ENCODE data around the gene TGFB1.

The TGFB1 gene

DNA sequence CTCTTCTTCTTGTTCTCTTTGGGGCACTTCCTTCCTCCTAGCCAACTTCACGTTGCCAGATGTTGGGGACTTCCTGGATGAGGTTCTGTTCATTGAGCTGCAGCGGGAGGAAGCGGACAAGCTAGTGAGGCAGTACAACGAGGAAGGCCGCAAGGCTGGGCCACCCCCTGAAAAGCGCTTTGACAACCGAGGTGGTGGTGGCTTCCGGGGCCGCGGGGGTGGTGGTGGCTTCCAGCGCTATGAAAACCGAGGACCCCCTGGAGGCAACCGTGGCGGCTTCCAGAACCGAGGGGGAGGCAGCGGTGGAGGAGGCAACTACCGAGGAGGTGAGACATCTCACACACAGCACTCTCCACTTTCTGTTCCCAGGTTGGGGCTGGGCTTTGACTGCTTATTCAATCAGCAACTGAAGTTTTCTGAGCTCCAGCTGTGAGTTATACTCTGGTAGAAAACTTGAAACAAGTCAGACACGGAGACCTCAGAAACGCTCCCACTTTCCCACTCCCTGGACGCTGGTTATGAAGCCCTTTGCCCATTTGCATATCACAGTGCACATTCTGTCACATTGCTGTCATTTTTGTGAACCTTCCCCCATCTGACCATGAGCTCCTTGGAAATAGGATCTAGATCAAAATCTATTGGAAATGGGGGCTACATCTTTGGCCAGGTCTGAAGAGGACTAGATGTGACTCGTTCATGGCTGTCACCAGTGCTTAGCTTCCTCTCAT is 50.9 kb downstream of the TGFB1 start:
- peak; percentile 59 for DNase-seq (ENCODE audit: low read depth)
- TF ChIP-seq, protein P1, sequence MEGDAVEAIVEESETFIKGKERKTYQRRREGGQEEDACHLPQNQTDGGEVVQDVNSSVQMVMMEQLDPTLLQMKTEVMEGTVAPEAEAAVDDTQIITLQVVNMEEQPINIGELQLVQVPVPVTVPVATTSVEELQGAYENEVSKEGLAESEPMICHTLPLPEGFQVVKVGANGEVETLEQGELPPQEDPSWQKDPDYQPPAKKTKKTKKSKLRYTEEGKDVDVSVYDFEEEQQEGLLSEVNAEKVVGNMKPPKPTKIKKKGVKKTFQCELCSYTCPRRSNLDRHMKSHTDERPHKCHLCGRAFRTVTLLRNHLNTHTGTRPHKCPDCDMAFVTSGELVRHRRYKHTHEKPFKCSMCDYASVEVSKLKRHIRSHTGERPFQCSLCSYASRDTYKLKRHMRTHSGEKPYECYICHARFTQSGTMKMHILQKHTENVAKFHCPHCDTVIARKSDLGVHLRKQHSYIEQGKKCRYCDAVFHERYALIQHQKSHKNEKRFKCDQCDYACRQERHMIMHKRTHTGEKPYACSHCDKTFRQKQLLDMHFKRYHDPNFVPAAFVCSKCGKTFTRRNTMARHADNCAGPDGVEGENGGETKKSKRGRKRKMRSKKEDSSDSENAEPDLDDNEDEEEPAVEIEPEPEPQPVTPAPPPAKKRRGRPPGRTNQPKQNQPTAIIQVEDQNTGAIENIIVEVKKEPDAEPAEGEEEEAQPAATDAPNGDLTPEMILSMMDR (IDR thresholded peaks at IDR 0.05; ENCODE audit: low read depth, low read length, missing control alignments), result no peak
- H3K4me3 ChIP-seq (ENCODE audit: low read depth, low read length), result no peak overlapping the region

DNA sequence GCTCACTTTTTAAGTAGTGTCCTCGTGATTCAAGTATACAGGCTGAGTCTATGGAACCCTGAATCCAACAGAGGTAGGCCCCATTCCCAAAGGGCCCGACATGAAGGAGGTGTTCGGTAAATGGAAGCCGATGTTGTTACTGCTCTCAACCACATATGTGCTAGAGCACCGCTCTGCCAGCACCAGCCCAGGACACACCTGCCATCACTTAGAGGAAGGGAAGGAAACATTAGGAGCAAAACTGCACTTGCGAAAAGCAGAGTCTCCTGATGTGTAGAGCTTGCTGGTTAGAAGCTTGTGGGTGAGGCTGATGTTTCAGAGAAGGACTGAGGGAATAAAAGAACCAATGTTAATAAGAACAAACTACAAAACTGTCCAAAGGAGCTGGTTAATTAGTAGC is 53.2 kb downstream of the TGFB1 start:
- TF ChIP-seq, protein P1 (IDR thresholded peaks at IDR 0.05; ENCODE audit: low read depth, low read length, missing control alignments), result no peak
- DNase-seq (ENCODE audit: low read depth), result no peak
- no peak overlapping the region for H3K4me3 ChIP-seq (ENCODE audit: low read depth, low read length)

DNA sequence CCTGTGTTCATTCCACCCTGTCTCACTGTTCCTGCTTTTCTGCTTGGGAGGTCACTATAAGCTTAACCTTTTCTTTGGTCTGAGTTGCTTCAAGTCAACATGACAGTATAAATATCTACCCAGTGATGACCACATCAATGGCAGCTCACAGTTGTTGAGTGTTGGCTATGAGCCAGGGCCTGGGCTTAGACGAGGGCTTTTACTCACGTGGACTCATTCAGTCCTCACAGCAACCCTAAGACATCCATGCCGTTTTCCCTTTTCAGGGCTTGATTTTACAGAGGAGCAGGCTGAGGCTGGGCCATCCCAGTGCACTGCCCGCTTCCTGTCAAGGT is 54.0 kb downstream of the TGFB1 start:
- no peak for DNase-seq (ENCODE audit: low read depth)
- H3K4me3 ChIP-seq (ENCODE audit: low read depth, low read length), result no peak overlapping the region
- TF ChIP-seq, protein P1 (IDR thresholded peaks at IDR 0.05; ENCODE audit: low read depth, low read length, missing control alignments), result no peak

DNA sequence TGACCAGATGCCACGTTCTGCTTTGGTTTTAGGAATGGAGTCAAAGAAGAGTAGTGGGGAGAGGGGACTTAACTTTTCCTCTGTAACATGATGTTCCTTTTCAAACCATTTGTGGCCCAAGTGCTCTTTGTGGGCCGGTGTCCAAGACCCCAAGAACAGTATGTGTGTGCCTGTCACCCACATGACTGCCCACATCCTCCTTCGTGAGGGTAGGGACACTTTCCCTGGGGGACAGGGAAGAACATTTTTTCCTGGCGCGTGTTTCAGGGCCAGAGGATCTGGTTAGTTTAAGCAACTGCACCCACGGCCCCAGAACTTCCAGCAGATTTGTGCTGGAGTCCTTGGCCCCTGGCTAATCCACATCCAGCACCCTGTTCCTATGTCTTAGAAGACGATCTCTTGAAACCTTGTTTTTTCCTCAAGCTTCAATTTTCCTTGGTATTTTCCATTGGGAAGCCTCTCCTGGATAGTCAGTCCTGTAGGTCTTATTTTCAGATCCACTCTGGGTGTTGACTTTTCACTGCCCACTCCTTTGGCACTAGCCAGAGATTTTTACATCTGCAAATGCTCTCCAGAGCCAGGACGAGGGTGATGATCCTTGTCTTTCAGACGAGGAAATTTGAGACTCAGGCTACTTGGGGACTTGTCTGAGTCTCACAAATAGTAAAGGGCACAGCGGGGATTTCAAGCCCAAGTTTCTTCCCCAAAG is 54.5 kb downstream of the TGFB1 start:
- TF ChIP-seq, protein P1 (IDR thresholded peaks at IDR 0.05; ENCODE audit: low read depth, low read length, missing control alignments), result no peak
- no peak overlapping the region for H3K4me3 ChIP-seq (ENCODE audit: low read depth, low read length)
- no peak for DNase-seq (ENCODE audit: low read depth)

DNA sequence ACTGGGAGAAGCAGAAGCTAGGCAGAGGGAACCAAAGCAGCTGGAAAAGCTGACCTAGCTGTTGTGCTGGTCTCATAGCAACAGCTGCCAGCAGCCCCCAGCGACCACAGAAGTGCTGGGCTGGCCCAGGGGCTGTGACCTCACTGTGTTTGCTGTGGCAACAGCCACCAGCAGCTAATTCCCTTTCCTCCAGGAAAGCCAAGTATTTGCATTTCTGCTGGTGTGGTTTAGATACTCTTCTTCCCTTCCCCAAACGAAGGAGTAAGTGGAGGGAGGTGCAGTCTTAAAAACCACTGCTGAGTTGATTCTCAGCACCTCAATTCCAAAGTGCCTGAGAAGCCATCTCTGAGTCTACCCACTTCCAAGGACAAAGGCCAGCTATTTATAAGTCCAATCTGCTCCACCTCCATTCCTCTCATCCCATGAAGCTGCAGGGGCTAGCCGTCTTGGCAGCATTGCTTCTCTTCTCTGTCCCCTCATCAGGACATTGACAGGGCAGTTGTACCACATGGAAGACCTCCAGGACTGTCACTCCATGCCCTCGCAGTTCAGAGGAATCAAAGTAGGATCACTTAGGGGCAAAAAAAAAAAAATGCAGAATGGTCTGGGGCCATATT is 55.3 kb downstream of the TGFB1 start:
- no peak for DNase-seq (ENCODE audit: low read depth)
- TF ChIP-seq, protein P1 (IDR thresholded peaks at IDR 0.05; ENCODE audit: low read depth, low read length, missing control alignments), result no peak
- H3K4me3 ChIP-seq (ENCODE audit: low read depth, low read length), result no peak overlapping the region; the same call in 1 of the 2 replicates

DNA sequence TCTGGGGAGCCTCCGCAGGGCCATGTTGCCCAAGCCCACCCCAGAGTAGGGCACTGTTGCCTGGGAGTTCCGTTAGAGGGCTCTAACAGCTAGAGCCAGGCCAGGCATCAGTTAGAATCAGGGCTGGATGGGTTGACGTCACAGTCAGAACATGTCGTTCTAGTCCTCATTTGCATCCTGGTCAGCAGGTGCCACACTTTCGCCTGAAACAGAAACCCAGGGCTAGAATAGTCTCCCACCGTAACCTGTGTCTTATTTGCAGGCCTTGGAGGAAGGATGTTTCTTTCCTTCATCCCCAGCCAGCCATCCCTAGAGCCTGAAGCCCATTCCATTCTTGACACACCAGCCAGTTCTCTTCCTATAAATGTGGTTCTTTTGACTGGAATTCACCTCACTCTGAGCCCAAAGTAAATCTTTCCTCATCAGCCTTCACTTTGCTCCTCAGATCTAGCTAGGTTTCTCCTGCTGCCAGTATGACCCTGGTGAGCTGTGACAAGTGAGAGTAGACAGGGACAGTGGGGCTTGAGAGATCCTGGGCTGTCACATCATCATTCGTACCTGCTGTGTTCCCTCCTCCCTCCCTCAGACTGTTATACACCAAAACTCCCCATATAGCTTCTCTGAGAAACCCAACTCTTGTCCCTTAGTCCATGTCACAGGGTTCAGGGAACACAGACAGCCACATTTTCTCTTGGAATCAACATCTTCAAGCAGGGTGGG is 55.9 kb downstream of the TGFB1 start:
- peak; percentile 79 for DNase-seq (ENCODE audit: low read depth)

More for the DNA sequence above, 55.9 kb downstream of the TGFB1 start:
- TF ChIP-seq, protein P1 (IDR thresholded peaks at IDR 0.05; ENCODE audit: low read depth, low read length, missing control alignments), result peak; percentile 26
- H3K4me3 ChIP-seq (ENCODE audit: low read depth, low read length), result no peak overlapping the region; the same call in 1 of the 2 replicates
